SKM-1 (cell line): ENCODE measurements around the gene ELP4.
"Not testable (repeated sequence)": the region's sequence is repeated elsewhere in the genome, so short reads cannot be mapped to it uniquely, and the experiment has no call there.

ENCODE experiments used
- DNase-seq: peaks from one replicate; lab custom pipeline; 2025; ENCODE audit not compliant: unreplicated experiment; lab: John Stamatoyannopoulos, UW

The ELP4 gene

GRCh38 chr11:31535479-31535878 is 25.9 kb downstream of the ELP4 start:
- no peak for DNase-seq

GRCh38 chr11:31542862-31543261 is 33.3 kb downstream of the ELP4 start:
- DNase-seq = no peak

DNA sequence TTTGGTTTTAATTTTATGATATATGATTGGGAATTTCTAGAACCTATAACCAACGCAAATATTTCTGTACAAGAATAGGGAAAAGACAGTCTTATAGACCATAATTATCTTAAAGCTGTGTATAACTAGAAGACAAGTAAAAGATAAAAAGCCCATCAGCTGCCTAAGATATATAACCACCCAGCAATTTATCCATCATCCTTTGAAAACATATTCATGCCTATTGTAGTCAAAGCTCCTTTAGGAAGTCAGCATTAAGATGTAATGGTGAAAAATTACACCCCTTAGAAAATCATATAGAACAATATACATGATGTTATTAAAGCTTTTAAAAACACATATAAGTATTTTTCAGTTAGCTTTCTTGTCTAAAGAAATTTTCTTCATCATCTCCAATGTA is 46.4 kb downstream of the ELP4 start:
- no peak for DNase-seq

DNA sequence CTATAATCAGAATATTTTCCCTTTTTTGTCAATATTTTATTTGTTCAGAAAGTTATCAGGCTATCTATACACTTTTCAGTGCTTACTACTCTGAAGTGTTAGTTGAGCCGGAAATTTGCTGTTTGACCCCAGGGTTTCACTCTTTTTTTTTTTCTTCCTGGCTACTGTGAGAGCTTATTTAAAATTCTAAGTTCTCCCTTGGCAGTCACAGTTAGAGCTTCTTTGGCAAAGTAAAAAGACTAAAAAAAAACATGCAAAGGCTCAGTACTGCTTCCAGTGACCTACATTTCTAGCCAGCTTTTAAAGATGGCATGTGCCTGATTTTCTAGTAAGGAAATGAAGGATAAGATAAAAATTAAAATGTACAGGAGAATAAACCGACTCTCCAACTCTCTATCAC is 48.4 kb downstream of the ELP4 start:
- DNase-seq = no peak

- no peak for DNase-seq
Observed at GRCh38 chr11:31560842-31561476, 51.4 kb downstream of the ELP4 start.

GRCh38 chr11:31564517-31564916 is 55.0 kb downstream of the ELP4 start:
- not testable (repeated sequence) for DNase-seq

DNA sequence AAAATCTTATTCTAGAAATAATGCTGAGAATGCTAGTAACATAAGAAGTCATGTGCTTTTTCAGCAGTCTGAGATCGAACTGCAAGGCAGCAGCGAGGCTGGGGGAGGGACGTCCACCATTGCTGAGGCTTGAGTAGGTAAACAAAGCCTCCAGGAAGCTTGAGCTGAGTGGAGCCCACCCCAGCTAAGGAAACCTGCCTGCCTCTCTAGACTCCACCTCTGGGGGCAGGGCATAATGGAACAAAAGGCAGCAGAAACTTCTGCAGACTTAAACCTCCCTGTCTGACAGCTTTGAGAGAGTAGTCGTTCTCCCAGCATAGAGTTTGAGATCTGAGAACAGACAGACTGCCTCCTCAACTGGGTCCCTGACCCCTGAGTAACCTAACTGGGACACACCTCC is 64.6 kb downstream of the ELP4 start:
- not testable (repeated sequence) for DNase-seq

- not testable (repeated sequence) for DNase-seq
Observed at GRCh38 chr11:31575764-31576163, 66.2 kb downstream of the ELP4 start.

- DNase-seq = not testable (repeated sequence)
Observed at GRCh38 chr11:31579412-31579811, 69.8 kb downstream of the ELP4 start.

DNA sequence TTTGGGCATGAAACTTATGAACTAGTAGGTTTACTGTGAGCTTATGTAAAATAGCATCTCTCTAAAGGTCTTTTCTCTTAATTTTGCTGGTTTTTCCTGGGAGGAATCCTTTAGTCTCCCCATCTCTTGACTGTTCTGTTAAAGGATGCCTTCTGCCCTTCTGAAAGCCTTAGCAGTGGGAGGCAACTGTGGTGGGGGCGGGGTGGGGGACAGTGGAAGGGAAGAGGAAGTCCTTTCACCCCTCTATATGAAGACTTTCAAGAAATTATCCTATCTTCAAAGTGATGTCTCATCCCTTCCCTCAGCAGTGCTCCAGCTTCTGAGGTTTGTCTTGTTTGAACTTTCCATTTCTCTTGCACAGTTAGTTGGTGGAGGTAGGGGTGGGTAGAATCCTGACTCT is 73.1 kb downstream of the ELP4 start:
- no peak for DNase-seq

- DNase-seq = no peak
Observed at GRCh38 chr11:31598454-31598853, 88.9 kb downstream of the ELP4 start.

DNA sequence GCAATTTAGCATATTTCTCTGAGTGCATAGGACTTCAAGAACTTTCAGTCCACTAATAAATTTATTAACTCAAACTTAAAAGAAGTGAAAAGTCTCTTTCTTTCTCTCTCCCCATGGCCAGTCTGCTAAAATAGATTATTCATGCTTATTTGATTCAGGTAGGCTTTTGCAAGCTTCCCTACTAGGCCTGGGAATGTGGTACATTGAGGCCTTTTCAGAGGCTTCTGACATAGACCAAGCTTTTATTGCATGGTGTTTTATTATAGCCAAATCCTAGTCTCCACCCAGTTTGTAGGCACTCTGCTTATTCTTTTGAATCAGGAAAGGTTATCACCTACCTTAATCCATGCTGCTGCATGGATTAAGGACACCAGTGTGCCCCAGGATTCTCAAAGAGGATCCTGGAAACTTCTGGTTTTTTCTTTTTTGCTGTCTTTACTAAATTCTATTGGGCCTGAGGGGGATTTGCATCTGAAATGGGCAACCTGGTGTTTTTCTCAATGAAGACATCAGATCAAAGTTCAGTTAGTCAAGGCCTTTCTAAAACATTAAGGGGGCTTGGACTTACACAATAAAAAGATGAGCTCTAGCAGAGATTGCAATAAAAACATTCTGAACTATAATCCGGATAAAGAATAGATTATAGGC is 92.2 kb downstream of the ELP4 start:
- no peak for DNase-seq

- no peak for DNase-seq
Observed at GRCh38 chr11:31606893-31607292, 97.3 kb downstream of the ELP4 start.

DNA sequence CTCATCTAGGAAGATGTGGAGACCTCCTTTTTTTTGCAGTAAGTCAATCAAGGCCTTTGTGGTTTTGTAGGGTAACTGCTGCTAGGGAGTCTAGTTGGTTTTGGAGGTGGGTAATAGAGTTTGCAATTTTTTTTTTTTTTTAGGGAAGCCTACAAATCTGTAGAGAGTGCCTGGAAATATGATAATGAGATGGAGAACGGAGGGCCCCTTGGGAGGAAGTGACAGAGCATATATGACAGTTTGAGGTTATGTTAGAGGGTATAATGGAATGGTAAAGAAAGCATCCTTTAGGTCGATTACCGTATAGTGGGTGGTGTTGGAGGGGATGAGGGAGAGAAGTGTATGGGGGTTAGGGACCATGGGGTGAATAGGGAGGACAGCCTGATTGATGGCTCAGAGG is 98.3 kb downstream of the ELP4 start:
- DNase-seq = no peak

DNA sequence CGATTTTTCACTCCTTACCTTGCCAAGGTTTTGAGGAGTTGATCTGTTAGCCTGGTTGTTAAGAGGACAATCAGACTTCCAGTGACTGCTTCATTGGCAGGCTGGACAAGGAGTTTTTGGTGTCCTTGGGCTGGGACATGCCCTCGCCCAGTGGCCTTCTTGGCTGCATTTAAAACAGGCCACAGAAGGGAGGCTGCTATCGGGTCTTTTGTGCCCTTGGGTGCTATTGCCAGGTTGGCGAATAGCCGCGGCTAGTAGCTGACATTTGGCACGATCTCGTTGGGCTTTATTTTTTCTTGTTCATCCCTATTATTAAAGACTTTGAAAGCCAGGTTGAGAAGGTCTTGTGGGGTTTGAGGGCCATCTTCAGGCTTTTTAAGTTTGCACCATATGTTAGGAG is 99.4 kb downstream of the ELP4 start:
- DNase-seq = no peak

DNA sequence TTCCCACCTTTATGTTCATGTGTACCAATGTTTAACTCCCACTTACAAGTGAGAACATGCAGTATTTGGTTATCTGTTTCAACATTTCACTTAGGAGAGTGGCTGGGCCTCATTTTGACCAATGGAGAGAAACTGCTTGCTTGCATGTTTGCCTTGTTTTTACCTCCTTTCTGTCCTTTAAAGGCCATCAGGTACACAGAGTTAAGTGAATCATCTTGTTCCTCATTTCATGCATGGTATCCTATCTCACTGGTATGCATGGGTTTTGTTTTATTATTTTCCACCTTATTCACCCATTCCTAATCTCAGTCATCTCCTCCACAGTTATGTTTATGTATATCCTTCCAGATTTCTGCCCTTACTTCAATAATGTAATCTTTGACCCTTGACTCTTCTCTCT is 101.0 kb downstream of the ELP4 start:
- no peak for DNase-seq

GRCh38 chr11:31617246-31617645 is 107.7 kb downstream of the ELP4 start:
- no peak for DNase-seq

DNA sequence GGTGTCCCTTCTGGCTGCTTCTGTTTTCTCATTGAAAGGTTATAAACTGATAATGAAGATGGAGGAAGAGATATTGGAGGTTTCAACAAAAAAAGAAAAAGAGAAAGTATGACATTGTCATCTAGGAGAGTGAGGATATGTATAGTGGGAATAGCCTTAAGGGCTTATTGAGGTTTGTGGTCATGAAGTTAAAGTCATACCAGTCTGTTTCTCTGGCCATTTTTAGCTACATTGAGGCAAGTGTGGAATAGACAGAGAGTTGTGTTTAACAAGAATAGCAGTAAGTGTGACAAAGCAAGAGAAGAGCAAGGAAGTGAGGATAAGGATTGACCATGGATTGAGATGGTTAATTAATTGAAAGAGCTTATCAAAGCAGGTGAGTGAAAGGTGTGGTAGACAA is 110.4 kb downstream of the ELP4 start:
- no peak for DNase-seq

GRCh38 chr11:31620434-31620833 is 110.9 kb downstream of the ELP4 start:
- DNase-seq = no peak

DNA sequence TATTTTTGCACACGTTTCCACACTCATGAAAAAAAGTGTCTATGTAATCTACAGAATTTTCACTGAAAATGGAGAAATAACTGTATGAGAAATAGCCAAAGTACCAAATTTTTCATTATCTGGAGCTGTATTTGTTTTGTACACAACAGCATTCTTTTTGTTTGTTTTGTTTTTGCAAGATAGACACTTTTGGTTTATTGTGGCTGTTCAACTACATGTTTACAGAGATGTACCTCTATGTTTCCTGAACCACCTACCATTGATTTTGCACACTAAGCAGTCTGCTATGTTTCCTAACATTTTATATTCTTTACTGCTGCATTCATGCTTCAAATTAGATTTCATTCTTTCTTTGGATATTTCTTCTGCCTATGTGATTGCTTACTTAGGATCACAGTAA is 116.3 kb downstream of the ELP4 start:
- DNase-seq = no peak

- DNase-seq = no peak
Observed at GRCh38 chr11:31628111-31628510, 118.5 kb downstream of the ELP4 start.

DNA sequence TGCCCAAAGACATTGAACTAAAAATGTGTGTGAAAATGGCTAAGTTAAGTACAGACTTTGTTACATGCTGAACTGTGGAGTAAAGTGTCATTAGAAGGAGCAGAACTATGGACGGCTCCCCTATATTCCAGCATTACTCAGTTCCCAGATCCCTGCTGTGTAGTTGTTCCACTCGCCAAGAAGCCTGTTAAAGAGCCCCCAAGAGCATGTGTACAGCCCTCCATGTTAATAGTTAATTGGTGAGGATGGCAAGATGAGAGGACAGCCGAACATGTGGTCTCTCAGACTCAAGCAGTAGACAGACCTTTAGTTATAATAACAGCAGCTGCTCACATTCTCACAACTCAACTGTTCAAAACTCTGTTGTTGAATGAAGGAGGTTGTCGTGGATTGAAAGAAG is 127.4 kb downstream of the ELP4 start:
- DNase-seq = no peak

- no peak for DNase-seq
Observed at GRCh38 chr11:31640611-31641010, 131.0 kb downstream of the ELP4 start.
